Panc1 (cell line): Measurements from ENCODE around the gene ZCCHC14. TPM values are rescaled to one million over a fixed set of nuclear protein-coding genes. Genes with fewer than 3 reads are reported as not detected.

Experiments used
- ATAC-seq: fragments of 200-7000 bp; cut with Tn5 transposase; 2 replicates; pipeline ENCODE4 v1.9.1; 2020; ENCODE audit warnings: mild to moderate bottlenecking, moderate library complexity
- BruUV-seq: library from RNA; stranded (reverse); fragments of 400-500 nt; replicated peaks from 2 replicates; lab custom pipeline; 2021; lab: Mats Ljungman, UMichigan
- CTCF ChIA-PET: fragments of 300-600 bp; sonication (Branson Sonifier 250); formaldehyde crosslinking; loops from one replicate; lab custom pipeline; 2022; ENCODE audit warnings: antibody characterized with exemption; lab: Charles Lee
- POLR2A ChIA-PET: fragments of 300-600 bp; sonication (Branson Sonifier 250); formaldehyde crosslinking; loops from one replicate; lab custom pipeline; 2022; ENCODE audit warnings: antibody characterized with exemption; lab: Charles Lee
- DNase-seq: peaks from one replicate; pipeline ENCODE4 v3.0.0-alpha.2; 2010; ENCODE audit warnings: low read depth, low spot score
- H3K27ac ChIP-seq: 2 replicates; pipeline ENCODE4 v1.5.1; 2011; ENCODE audit warnings: mild to moderate bottlenecking, low read length, inconsistent platforms
- H3K27me3 ChIP-seq: fragments of 200-500 bp; sonication (Bioruptor generic); 2 replicates; pipeline ENCODE4 v1.6.0; 2014; ENCODE audit warnings: low read length, inconsistent platforms; ENCODE audit not compliant: control insufficient read depth, insufficient read depth
- H3K36me3 ChIP-seq: fragments of 200-500 bp; sonication (Bioruptor generic); 2 replicates; pipeline ENCODE4 v1.5.1; 2014; ENCODE audit warnings: inconsistent platforms, mild to moderate bottlenecking, low read length, moderate library complexity; ENCODE audit not compliant: control insufficient read depth, insufficient read depth
- H3K4me1 ChIP-seq: 2 replicates; pipeline ENCODE4 v1.5.1; 2011; ENCODE audit warnings: inconsistent platforms, mild to moderate bottlenecking, low read length, moderate library complexity; ENCODE audit not compliant: control insufficient read depth, insufficient read depth
- H3K4me3 ChIP-seq, 2 experiments: 2 replicates each; pipeline ENCODE4 v1.5.1; 2011 to 2012; ENCODE audit warnings: low read depth in 2 of 2, low read length in 2 of 2, mild to moderate bottlenecking in 2 of 2, inconsistent platforms in 1 of 2, moderate library complexity in 1 of 2
- H3K9me3 ChIP-seq: fragments of 200-500 bp; sonication (Bioruptor generic); 2 replicates; pipeline ENCODE4 v1.5.1; 2014; ENCODE audit warnings: low read depth, mild to moderate bottlenecking, inconsistent platforms, low read length, moderate library complexity; ENCODE audit not compliant: control insufficient read depth, insufficient read depth
- CTCF ChIP-seq: fragments of 450-650 bp; IDR thresholded peaks from 2 replicates; pipeline ENCODE4 v1.5.1; 2017; ENCODE audit warnings: mild to moderate bottlenecking
- POLR2AphosphoS5 ChIP-seq: IDR thresholded peaks from 2 replicates; pipeline ENCODE4 v1.6.1; 2012; ENCODE audit warnings: mild to moderate bottlenecking, low read depth, low read length, moderate library complexity
- SIN3A ChIP-seq: IDR thresholded peaks from 2 replicates; pipeline ENCODE4 v1.6.1; 2012; ENCODE audit warnings: low read depth, mild to moderate bottlenecking, low read length, moderate library complexity, borderline replicate concordance; ENCODE audit not compliant: insufficient read depth
- TCF7L2 ChIP-seq: IDR thresholded peaks from 2 replicates; pipeline ENCODE4 v1.6.1; 2011; ENCODE audit warnings: mild to moderate bottlenecking, low read depth, low read length, inconsistent platforms
- in situ Hi-C: cut with HindIII; loops from 2 replicates; pipeline ENCODE4 v1.10.0; 2016; ENCODE audit warnings: low sequenced_read_pairs, low pct_unique_long_range_greater_than_20kb
- intact Hi-C: fragments of 100-400 bp; cut with micrococcal nuclease; formaldehyde crosslinking; loops from one replicate; pipeline ENCODE4 v1.10.0; 2022; ENCODE audit not compliant: unreplicated experiment
- total RNA-seq: library from RNA; stranded (reverse); gene quantifications from one replicate; pipeline ENCODE4 v1.2.1, GENCODE V29; 2021; ENCODE audit not compliant: unreplicated experiment
- TF ChIP-seq, protein P1 (sequence below), 2 experiments: IDR thresholded peaks; 2 replicates each; pipeline ENCODE4 v1.6.1; 2011 to 2012; ENCODE audit warnings: low read depth in 2 of 2, control low read depth in 1 of 2, low read length in 1 of 2, mild to moderate bottlenecking in 1 of 2, moderate library complexity in 1 of 2; ENCODE audit not compliant: insufficient read depth in 1 of 2

ZCCHC14 gene
- total RNA-seq, 1 experiment from 2014 or later: 35.0 TPM

- Histone ChIP-seq H3K4me1 (no peaks in the 10 kb centered on the region), H3K36me3 (no peaks in the 10 kb centered on the region; the same call in 1 of the 2 replicates), H3K27me3 (no peaks in the 10 kb centered on the region), H3K4me3 (no peak overlapping the region), H3K27ac (no peak overlapping the region), H3K9me3 (no peaks in the 10 kb centered on the region)
- intact Hi-C loops: no loop called here
- in situ Hi-C loops: no loop called here
- POLR2A ChIA-PET: no interaction called here
- DNase-seq (no peak), ATAC-seq (no peak)
- TF ChIP-seq TCF7L2: no peak
- no peak for TF ChIP-seq SIN3A
- no peak for TF ChIP-seq CTCF
- TF ChIP-seq, protein P1, sequence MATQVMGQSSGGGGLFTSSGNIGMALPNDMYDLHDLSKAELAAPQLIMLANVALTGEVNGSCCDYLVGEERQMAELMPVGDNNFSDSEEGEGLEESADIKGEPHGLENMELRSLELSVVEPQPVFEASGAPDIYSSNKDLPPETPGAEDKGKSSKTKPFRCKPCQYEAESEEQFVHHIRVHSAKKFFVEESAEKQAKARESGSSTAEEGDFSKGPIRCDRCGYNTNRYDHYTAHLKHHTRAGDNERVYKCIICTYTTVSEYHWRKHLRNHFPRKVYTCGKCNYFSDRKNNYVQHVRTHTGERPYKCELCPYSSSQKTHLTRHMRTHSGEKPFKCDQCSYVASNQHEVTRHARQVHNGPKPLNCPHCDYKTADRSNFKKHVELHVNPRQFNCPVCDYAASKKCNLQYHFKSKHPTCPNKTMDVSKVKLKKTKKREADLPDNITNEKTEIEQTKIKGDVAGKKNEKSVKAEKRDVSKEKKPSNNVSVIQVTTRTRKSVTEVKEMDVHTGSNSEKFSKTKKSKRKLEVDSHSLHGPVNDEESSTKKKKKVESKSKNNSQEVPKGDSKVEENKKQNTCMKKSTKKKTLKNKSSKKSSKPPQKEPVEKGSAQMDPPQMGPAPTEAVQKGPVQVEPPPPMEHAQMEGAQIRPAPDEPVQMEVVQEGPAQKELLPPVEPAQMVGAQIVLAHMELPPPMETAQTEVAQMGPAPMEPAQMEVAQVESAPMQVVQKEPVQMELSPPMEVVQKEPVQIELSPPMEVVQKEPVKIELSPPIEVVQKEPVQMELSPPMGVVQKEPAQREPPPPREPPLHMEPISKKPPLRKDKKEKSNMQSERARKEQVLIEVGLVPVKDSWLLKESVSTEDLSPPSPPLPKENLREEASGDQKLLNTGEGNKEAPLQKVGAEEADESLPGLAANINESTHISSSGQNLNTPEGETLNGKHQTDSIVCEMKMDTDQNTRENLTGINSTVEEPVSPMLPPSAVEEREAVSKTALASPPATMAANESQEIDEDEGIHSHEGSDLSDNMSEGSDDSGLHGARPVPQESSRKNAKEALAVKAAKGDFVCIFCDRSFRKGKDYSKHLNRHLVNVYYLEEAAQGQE (IDR thresholded peaks at IDR 0.05; ENCODE audit: insufficient read depth in 1 of 2, low read depth in 2 of 2, low read length in 1 of 2): no peak
- no TSS peak for BruUV-seq
- CTCF ChIA-PET: no interaction called here
Observed at GRCh38 chr16:87361916-87362619, 130.8 kb downstream of the ZCCHC14 start.

GRCh38 chr16:87360862-87361610, 131.8 kb downstream of the ZCCHC14 start:
- no peak for DNase-seq
- POLR2A ChIA-PET: no interaction called here
- TF ChIP-seq, protein P1 (IDR thresholded peaks at IDR 0.05; ENCODE audit: insufficient read depth in 1 of 2, low read depth in 2 of 2, low read length in 1 of 2): no peak
- TF ChIP-seq CTCF (no peak), TCF7L2 (no peak), POLR2AphosphoS5 (no peak), SIN3A (no peak)
- Histone ChIP-seq H3K4me1 (no peaks in the 10 kb centered on the region), H3K36me3 (no peaks in the 10 kb centered on the region; the same call in 1 of the 2 replicates), H3K9me3 (no peaks in the 10 kb centered on the region), H3K27ac (no peak overlapping the region), H3K4me3 (no peak overlapping the region), H3K27me3 (no peaks in the 10 kb centered on the region)
- intact Hi-C loops (no loop called here), in situ Hi-C loops (no loop called here)
- no peak for ATAC-seq
- no TSS peak for BruUV-seq
- CTCF ChIA-PET: no interaction called here
